Thoracic aorta (tissue), 2 donors: ENCODE results near the gene TENM4. TPM values are rescaled to one million over a fixed set of nuclear protein-coding genes. Genes with fewer than 3 reads are reported as not detected.

Source experiments
- ATAC-seq: fragments of 150-250 bp; one replicate; pipeline ENCODE4 v1.8.0; 2017; ENCODE audit warnings: low read depth; ENCODE audit not compliant: insufficient number of reproducible peaks, low FRiP score
- DNase-seq: peaks from one replicate; pipeline ENCODE4 v3.0.0-alpha.2; 2020; ENCODE audit warnings: low spot score
- H3K27ac ChIP-seq, 2 donors: fragments of 200-600 bp; sonication (generic); 1 replicate in 1 of 2; 2 replicates in 1 of 2; pipeline ENCODE4 v1.5.1; 2016; ENCODE audit warnings: mild to moderate bottlenecking in 2 of 2, moderate library complexity in 2 of 2
- H3K27me3 ChIP-seq: fragments of 200-600 bp; sonication (generic); replicated peaks from 2 replicates; pipeline ENCODE4 v1.6.0; 2016; ENCODE audit warnings: mild to moderate bottlenecking; ENCODE audit not compliant: insufficient read depth
- H3K36me3 ChIP-seq: fragments of 200-600 bp; sonication (generic); one replicate; pipeline ENCODE4 v1.5.1; 2016
- H3K4me1 ChIP-seq, 2 donors: fragments of 200-600 bp; sonication (generic); 1 replicate in 1 of 2; 2 replicates in 1 of 2; pipeline versions ENCODE4 v1.5.1 to v1.6.0; 2016; ENCODE audit warnings: low read depth in 2 of 2, mild to moderate bottlenecking in 1 of 2; ENCODE audit not compliant: control insufficient read depth in 1 of 2
- H3K4me3 ChIP-seq: fragments of 200-600 bp; sonication (generic); 2 replicates; pipeline ENCODE4 v1.5.1; 2016; ENCODE audit warnings: mild to moderate bottlenecking
- H3K9me3 ChIP-seq: fragments of 200-600 bp; sonication (generic); 2 replicates; pipeline ENCODE4 v1.5.1; 2016
- CTCF ChIP-seq: fragments of 200-600 bp; sonication (generic); IDR thresholded peaks from one replicate; pipeline ENCODE4 v1.5.1; 2019; ENCODE audit warnings: antibody characterized with exemption
- total RNA-seq, 2 donors: library from RNA; depleted of rRNA; stranded (reverse); fragments of >200 nt; gene quantifications; one replicate each; pipeline versions ENCODE4 v1.1.0 to v1.2.3, GENCODE V29; 2016

TENM4 gene
- total RNA-seq, 2 donors from 2014 or later = 6.1 to 13.3 TPM

GRCh38 chr11:79206951-79207350 is 233.9 kb downstream of the TENM4 start:
- no peak for ATAC-seq
- no peaks in the 10 kb centered on the region for H3K9me3 ChIP-seq
- DNase-seq = no peak
- H3K27me3 ChIP-seq = no peaks in the 10 kb centered on the region
- H3K36me3 ChIP-seq = no peaks in the 10 kb centered on the region
- no peak overlapping the region for H3K4me3 ChIP-seq
- no peaks in the 10 kb centered on the region for H3K4me1 ChIP-seq
- no peak for TF ChIP-seq CTCF
- H3K27ac ChIP-seq = no peak overlapping the region

- Histone ChIP-seq H3K9me3 (no peaks in the 10 kb centered on the region), H3K27me3 (no peaks in the 10 kb centered on the region), H3K36me3 (no peaks in the 10 kb centered on the region), H3K27ac (no peak overlapping the region), H3K4me3 (no peak overlapping the region), H3K4me1 (no peaks in the 10 kb centered on the region)
- DNase-seq (no peak), ATAC-seq (no peak)
- TF ChIP-seq CTCF = no peak
Observed at GRCh38 chr11:79205786-79206185, 235.0 kb downstream of the TENM4 start.

GRCh38 chr11:79201677-79202347 is 239.0 kb downstream of the TENM4 start:
- no peaks in the 10 kb centered on the region for H3K27me3 ChIP-seq
- TF ChIP-seq CTCF = no peak

GRCh38 chr11:79200398-79201070 is 240.3 kb downstream of the TENM4 start:
- H3K36me3 ChIP-seq = no peaks in the 10 kb centered on the region
- DNase-seq (no peak), ATAC-seq (no peak)
- peaks cover 0 to 7% of the 10 kb centered on the region in 2 donors for H3K4me1 ChIP-seq
- H3K4me3 ChIP-seq = no peak overlapping the region
- no peak for TF ChIP-seq CTCF
- H3K9me3 ChIP-seq = no peaks in the 10 kb centered on the region
- no peak overlapping the region for H3K27ac ChIP-seq
- no peaks in the 10 kb centered on the region for H3K27me3 ChIP-seq

More at GRCh38 chr11:79201677-79202347, 239.0 kb downstream of the TENM4 start:
- peaks cover 0 to 7% of the 10 kb centered on the region in 2 donors for H3K4me1 ChIP-seq
- no peak for DNase-seq
- H3K9me3 ChIP-seq = no peaks in the 10 kb centered on the region
- no peaks in the 10 kb centered on the region for H3K36me3 ChIP-seq
- no peak overlapping the region for H3K27ac ChIP-seq
- H3K4me3 ChIP-seq = no peak overlapping the region
- ATAC-seq = no peak

GRCh38 chr11:79199729-79200354 is 241.0 kb downstream of the TENM4 start:
- ATAC-seq (no peak), DNase-seq (no peak)
- H3K4me3 ChIP-seq = no peak overlapping the region
- TF ChIP-seq CTCF = no peak
- H3K27ac ChIP-seq = no peak overlapping the region
- H3K36me3 ChIP-seq = no peaks in the 10 kb centered on the region
- H3K9me3 ChIP-seq = no peaks in the 10 kb centered on the region
- no peaks in the 10 kb centered on the region for H3K27me3 ChIP-seq
- H3K4me1 ChIP-seq = peaks cover 0 to 7% of the 10 kb centered on the region in 2 donors
